ENCODE results near the gene IL36RN. TPM values are rescaled to one million over a fixed set of nuclear protein-coding genes. Genes with fewer than 3 reads are reported as not detected.

Gene IL36RN
- total and polyA plus RNA-seq, 2 of the 13 experiments (the other 11 are each of a cell fraction or from before 2014, with no cell fraction given), result not detected

GRCh38 chr2:113077921-113078320 is 18.9 kb downstream of the IL36RN start:
- H3K9ac ChIP-seq (ENCODE audit: insufficient read depth, low read depth, low read length), result no peak overlapping the region
- TF ChIP-seq FOSL2 (CRISPR knock-in tag; IDR thresholded peaks at IDR 0.05) (peak; percentile 17; the same call in 1 of the 2 replicates), MNT (IDR thresholded peaks at IDR 0.05) (peak; percentile 7; the same call in 1 of the 2 replicates), ZNF407 (CRISPR knock-in tag; IDR thresholded peaks at IDR 0.05; ENCODE audit: not compliant biosample characterization) (no peak)
- DNase-seq (ENCODE audit: low spot score) (no peak), FAIRE-seq (no peak), ATAC-seq (no peak)
- 0% methylated on average over 1 of the region's 1 CpG for WGBS (ENCODE audit: low lambda C conversion rate)
- peaks cover 2 to 17% of the 10 kb centered on the region in 2 experiments; a peak in 3 of 5 replicates for H3K27me3 ChIP-seq (ENCODE audit: control insufficient read depth in 1 of 2, insufficient read depth in 2 of 2, low read length in 2 of 2)
- in situ Hi-C loops (cut with HindIII; ENCODE audit: extremely low pct_ligation_motif_present, low pct_unique_long_range_greater_than_20kb), result no loop called here
- no peaks in the 10 kb centered on the region for H3K36me3 ChIP-seq (replicated peaks in 1 of 2; ENCODE audit: control insufficient read depth in 1 of 2, insufficient read depth in 2 of 2, low read length in 2 of 2)
- BruUV-seq (replicated peaks), result no TSS peak
- H3K9me3 ChIP-seq (ENCODE audit: low read length), result no peaks in the 10 kb centered on the region
- CTCF ChIA-PET (ENCODE audit: low intra/inter-chr PET ratio, low total read pairs), result no interaction called here
- no peaks in the 10 kb centered on the region for H4K20me1 ChIP-seq (ENCODE audit: insufficient read depth, low read length)
- H3K4me1 ChIP-seq (ENCODE audit: insufficient read depth, low read length), result peaks cover 14% of the 10 kb centered on the region; the same call in 1 of the 2 replicates
- no peaks in the 10 kb centered on the region for H3K79me2 ChIP-seq (ENCODE audit: insufficient read depth, low read length)
- H3K4me3 ChIP-seq (replicated peaks in 1 of 3; ENCODE audit: insufficient read depth in 1 of 3, low read depth in 2 of 3, low read length in 3 of 3), result no peak overlapping the region
- POLR2A ChIA-PET, result no interaction called here
- intact Hi-C loops (cut with micrococcal nuclease; ENCODE audit: unreplicated experiment), result no loop called here
- no peak overlapping the region for H2AFZ ChIP-seq (ENCODE audit: low read length)
- H3K4me2 ChIP-seq (ENCODE audit: low read depth, low read length), result no peak overlapping the region
- no peak overlapping the region for H3K27ac ChIP-seq (ENCODE audit: extremely low read length, insufficient read depth, low read length)

Measured in HepG2 (cell line).